ENCODE measurements around the gene MCTP1. TPM values are rescaled to one million over a fixed set of nuclear protein-coding genes. Genes with fewer than 3 reads are reported as not detected.

MCTP1 gene
- total RNA-seq, 1 donor from 2014 or later: 1.7 TPM

DNA sequence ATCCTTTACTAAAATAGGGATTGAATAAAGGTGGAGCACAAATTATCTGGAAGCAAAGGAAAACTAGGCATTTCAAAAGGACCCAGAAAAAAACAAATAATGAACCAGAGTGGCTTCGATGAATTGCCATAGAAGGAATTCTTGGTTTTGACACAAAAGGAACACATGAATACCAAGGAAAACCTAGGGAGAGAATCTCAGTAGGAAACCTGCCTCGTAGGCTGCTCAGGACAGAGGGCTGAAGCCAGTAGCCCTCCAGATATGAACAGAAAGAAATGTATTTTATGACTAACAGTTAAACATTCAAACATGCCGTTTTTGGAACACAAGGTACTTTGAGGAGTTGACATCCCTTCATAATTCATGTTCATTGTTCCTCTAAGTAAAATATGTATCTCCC, 420.9 kb downstream of the MCTP1 start:
- Mint-ChIP-seq H3K27ac (ENCODE audit: unreplicated experiment) (no peak overlapping the region), H3K27me3 (ENCODE audit: low read depth) (no peaks in the 10 kb centered on the region), H3K9me3 (no peaks in the 10 kb centered on the region), H3K4me3 (no peak overlapping the region), H3K36me3 (ENCODE audit: low read depth) (no peaks in the 10 kb centered on the region), H3K4me1 (peaks cover 34% of the 10 kb centered on the region)
- no peak for DNase-seq (ENCODE audit: low read depth, low spot score)
- TF ChIP-seq, protein P1, sequence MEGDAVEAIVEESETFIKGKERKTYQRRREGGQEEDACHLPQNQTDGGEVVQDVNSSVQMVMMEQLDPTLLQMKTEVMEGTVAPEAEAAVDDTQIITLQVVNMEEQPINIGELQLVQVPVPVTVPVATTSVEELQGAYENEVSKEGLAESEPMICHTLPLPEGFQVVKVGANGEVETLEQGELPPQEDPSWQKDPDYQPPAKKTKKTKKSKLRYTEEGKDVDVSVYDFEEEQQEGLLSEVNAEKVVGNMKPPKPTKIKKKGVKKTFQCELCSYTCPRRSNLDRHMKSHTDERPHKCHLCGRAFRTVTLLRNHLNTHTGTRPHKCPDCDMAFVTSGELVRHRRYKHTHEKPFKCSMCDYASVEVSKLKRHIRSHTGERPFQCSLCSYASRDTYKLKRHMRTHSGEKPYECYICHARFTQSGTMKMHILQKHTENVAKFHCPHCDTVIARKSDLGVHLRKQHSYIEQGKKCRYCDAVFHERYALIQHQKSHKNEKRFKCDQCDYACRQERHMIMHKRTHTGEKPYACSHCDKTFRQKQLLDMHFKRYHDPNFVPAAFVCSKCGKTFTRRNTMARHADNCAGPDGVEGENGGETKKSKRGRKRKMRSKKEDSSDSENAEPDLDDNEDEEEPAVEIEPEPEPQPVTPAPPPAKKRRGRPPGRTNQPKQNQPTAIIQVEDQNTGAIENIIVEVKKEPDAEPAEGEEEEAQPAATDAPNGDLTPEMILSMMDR (conservative IDR thresholded peaks at IDR 0.05): no peak

DNA sequence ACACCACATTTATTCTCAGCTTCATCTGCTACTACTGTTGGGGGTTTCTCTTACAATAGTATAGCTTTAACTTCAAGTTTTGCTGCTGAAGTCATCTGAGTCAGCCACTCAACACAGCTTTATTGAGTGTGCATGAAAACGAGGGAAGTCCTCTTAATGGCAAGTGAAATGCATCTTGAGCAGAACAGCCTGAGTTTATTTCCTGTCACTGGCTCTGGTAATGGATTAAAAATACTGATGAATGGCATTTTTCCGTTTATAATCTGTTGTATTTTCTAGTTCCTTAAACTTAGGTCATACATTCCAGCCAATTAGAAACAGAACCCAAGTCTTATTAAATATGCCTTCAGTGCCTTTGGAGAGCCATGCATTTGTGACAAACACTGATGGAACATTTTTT, 427.8 kb downstream of the MCTP1 start:
- Mint-ChIP-seq H3K36me3 (ENCODE audit: low read depth) (no peaks in the 10 kb centered on the region), H3K9me3 (no peaks in the 10 kb centered on the region), H3K27ac (ENCODE audit: unreplicated experiment) (no peak overlapping the region), H3K4me1 (no peaks in the 10 kb centered on the region), H3K27me3 (ENCODE audit: low read depth) (no peaks in the 10 kb centered on the region), H3K4me3 (no peak overlapping the region)
- DNase-seq (ENCODE audit: low read depth, low spot score): no peak
- TF ChIP-seq, protein P1 (conservative IDR thresholded peaks at IDR 0.05): no peak

DNA sequence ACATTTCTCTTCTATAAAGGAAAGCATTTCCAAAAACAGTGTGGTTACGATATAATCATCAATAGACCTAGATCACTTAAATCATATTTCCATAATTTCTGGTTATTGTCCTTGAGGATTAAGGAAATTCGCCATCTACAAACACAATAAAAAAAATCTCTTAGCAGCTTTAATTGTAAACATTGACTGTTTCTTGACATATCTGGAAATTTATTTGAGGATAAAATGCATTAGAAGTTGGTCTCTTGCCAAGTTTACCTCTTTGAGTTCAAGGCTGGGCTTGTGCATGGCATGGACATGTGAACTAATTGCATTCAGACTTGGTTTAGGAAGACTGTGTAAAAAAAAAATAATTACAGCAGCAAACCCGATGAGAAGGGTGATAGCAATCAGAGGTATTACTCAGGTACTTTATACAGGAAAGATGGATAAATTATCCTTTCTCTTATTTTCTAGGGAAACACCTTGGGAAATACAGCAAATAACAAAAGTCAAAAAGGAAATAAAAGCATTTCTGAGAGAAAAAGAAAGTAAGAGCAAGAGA, 428.6 kb downstream of the MCTP1 start:
- H3K27ac Mint-ChIP-seq (ENCODE audit: unreplicated experiment): no peak overlapping the region
- DNase-seq (ENCODE audit: low read depth, low spot score): no peak
- no peaks in the 10 kb centered on the region for H3K36me3 Mint-ChIP-seq (ENCODE audit: low read depth)
- no peaks in the 10 kb centered on the region for H3K9me3 Mint-ChIP-seq
- no peak overlapping the region for H3K4me3 Mint-ChIP-seq
- TF ChIP-seq, protein P1 (conservative IDR thresholded peaks at IDR 0.05): no peak
- H3K27me3 Mint-ChIP-seq (ENCODE audit: low read depth): no peaks in the 10 kb centered on the region
- no peaks in the 10 kb centered on the region for H3K4me1 Mint-ChIP-seq

DNA sequence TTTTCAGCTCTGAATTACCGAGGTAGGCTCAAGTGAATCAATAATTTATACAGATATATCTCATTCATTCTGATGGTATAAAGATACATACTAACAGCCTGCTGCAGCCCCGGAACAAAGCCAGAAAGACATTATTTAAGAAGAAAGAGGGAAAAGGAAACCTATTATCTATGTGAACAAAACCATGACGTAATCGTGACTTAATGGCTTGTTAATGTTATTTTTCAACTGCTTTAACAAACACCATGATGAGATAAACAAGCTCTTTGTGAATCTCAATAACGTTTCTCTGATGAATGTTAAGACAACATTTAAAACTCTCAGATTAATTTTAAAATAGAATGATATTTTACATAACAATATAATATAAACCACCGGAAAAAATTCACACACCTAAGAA, 429.4 kb downstream of the MCTP1 start:
- Mint-ChIP-seq H3K4me1 (no peaks in the 10 kb centered on the region), H3K9me3 (no peaks in the 10 kb centered on the region), H3K4me3 (no peak overlapping the region), H3K36me3 (ENCODE audit: low read depth) (no peaks in the 10 kb centered on the region), H3K27ac (ENCODE audit: unreplicated experiment) (no peak overlapping the region), H3K27me3 (ENCODE audit: low read depth) (no peaks in the 10 kb centered on the region)
- no peak for DNase-seq (ENCODE audit: low read depth, low spot score)
- TF ChIP-seq, protein P1 (conservative IDR thresholded peaks at IDR 0.05): no peak

DNA sequence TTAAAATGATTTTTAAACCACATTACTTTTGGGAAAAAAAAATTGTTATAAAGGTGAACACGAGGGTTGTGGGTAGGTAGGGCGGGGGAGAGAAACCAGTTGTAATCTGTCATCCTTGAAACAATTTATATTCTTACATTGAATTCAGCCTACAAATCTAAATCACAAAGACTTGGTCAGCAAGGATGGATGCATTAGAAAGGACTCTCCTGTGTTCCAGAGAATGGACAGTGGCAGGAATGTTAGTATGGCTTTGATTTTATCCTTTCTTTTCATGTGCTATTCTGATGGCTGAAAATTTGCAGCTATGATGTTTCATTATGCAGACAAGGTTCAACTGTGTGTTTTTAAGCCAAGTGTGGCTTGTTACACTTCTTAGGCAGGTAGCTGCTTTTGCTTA, 431.8 kb downstream of the MCTP1 start:
- Mint-ChIP-seq H3K4me3 (no peak overlapping the region), H3K9me3 (no peaks in the 10 kb centered on the region), H3K27me3 (ENCODE audit: low read depth) (no peaks in the 10 kb centered on the region), H3K4me1 (peaks cover 14% of the 10 kb centered on the region), H3K27ac (ENCODE audit: unreplicated experiment) (no peak overlapping the region), H3K36me3 (ENCODE audit: low read depth) (no peaks in the 10 kb centered on the region)
- DNase-seq (ENCODE audit: low read depth, low spot score): no peak
- TF ChIP-seq, protein P1 (conservative IDR thresholded peaks at IDR 0.05): no peak

Measured in neural crest cell (in vitro differentiated cells).